Prostate gland (tissue), 2 donors: ENCODE results near the gene ARMH1.

Source experiments
- POLR2AphosphoS5 ChIP-seq: sonication (generic); formaldehyde crosslinking; IDR thresholded peaks from one replicate; pipeline ENCODE4 v1.6.1; 2017; ENCODE audit warnings: antibody characterized with exemption
- TF ChIP-seq, protein P1 (sequence below), 4 experiments: fragments of 200-600 bp in 2 of 4; fragments of 450-650 bp in 2 of 4; sonication (generic) in 2 of 4; IDR thresholded peaks; 1 replicate in 3 of 4; 2 replicates in 1 of 4; pipeline ENCODE4 v1.5.1; 2016 to 2019; ENCODE audit warnings: antibody characterized with exemption in 4 of 4, mild to moderate bottlenecking in 2 of 4, moderate library complexity in 2 of 4

DNA sequence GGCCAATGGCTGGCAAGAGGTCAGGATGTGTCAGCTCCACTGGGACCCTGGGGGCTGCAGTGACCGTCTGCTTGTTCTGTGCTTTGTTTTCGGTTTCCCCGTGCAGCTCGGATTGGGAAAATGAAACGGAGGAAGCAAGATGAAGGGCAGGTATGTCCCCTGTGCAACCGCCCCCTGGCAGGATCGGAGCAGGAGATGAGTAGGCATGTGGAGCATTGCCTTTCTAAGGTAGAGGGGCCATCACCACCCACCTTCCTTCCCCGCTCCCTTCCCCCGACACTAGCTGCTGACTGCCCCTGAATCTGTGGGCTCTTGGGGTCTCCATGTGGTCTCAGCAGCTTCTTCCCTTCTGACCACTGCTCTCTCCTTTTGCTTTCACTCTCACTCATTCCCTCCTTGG is 39.1 kb upstream of the ARMH1 start:
- TF ChIP-seq, protein P1, sequence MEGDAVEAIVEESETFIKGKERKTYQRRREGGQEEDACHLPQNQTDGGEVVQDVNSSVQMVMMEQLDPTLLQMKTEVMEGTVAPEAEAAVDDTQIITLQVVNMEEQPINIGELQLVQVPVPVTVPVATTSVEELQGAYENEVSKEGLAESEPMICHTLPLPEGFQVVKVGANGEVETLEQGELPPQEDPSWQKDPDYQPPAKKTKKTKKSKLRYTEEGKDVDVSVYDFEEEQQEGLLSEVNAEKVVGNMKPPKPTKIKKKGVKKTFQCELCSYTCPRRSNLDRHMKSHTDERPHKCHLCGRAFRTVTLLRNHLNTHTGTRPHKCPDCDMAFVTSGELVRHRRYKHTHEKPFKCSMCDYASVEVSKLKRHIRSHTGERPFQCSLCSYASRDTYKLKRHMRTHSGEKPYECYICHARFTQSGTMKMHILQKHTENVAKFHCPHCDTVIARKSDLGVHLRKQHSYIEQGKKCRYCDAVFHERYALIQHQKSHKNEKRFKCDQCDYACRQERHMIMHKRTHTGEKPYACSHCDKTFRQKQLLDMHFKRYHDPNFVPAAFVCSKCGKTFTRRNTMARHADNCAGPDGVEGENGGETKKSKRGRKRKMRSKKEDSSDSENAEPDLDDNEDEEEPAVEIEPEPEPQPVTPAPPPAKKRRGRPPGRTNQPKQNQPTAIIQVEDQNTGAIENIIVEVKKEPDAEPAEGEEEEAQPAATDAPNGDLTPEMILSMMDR (IDR thresholded peaks at IDR 0.05): no peak
- no peak for TF ChIP-seq POLR2AphosphoS5
